ENCODE data around the gene SLC13A5. TPM values are rescaled to one million over a fixed set of nuclear protein-coding genes. Genes with fewer than 3 reads are reported as not detected.
A peak's percentile ranks its signal among the peaks of the same experiment; 100 is the strongest.
"Not testable (repeated sequence)": the region's sequence is repeated elsewhere in the genome, so short reads cannot be mapped to it uniquely, and the experiment has no call there.

SLC13A5 gene
- total and polyA plus RNA-seq, 11 donors, result 0.06 to 0.72 TPM; not detected in 9

DNA sequence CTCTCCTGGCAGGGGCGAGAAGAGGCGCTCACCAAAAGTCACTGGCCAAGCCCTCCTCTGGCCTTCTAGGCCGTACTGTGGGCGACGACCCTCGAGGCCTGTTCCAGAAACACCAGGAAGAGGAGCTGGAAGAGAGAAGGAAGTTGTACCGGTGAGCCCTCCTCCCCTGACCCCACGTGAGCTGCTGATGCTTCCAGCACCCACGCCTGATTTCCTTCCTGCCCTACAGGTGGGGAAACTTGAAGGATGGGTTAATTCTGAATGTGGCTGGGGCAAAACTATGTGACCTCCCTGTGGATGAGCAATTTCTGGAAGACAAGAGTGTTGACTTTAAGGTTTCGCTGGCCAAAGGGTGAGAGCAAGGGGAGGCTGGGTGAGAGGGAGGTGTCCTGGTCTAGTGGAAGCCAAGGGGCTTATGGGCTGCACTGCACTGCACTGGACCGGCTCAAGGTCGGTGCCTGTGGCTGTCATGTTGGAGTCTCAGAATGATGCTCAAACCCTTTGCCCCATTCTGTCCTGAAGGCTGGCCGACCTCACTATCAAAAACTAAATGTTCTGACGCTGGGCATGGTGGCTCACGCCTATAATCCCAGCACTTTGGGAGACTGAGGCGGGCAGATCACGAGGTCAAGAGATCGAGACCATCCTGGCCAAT, 55.4 kb downstream of the SLC13A5 start:
- DNase-seq (no peak), ATAC-seq (no peak)
- peaks cover 0 to 19% (median under 1%) of the 10 kb centered on the region in 12 donors for H3K4me1 ChIP-seq
- H3K36me3 ChIP-seq, result no peaks in the 10 kb centered on the region
- H3K9me3 ChIP-seq, result no peaks in the 10 kb centered on the region
- TF ChIP-seq, protein P1, sequence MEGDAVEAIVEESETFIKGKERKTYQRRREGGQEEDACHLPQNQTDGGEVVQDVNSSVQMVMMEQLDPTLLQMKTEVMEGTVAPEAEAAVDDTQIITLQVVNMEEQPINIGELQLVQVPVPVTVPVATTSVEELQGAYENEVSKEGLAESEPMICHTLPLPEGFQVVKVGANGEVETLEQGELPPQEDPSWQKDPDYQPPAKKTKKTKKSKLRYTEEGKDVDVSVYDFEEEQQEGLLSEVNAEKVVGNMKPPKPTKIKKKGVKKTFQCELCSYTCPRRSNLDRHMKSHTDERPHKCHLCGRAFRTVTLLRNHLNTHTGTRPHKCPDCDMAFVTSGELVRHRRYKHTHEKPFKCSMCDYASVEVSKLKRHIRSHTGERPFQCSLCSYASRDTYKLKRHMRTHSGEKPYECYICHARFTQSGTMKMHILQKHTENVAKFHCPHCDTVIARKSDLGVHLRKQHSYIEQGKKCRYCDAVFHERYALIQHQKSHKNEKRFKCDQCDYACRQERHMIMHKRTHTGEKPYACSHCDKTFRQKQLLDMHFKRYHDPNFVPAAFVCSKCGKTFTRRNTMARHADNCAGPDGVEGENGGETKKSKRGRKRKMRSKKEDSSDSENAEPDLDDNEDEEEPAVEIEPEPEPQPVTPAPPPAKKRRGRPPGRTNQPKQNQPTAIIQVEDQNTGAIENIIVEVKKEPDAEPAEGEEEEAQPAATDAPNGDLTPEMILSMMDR (IDR thresholded peaks at IDR 0.05), result no peak
- no peak for TF ChIP-seq POLR2A (IDR thresholded peaks at IDR 0.05)
- intact Hi-C loops (cut with DNase I), result no loop called here
- H3K27me3 ChIP-seq, result peaks cover 3 to 57% (median 35%) of the 10 kb centered on the region in 9 donors
- peak overlapping the region in 2 of 12 donors; percentile 38 to 45 for H3K4me3 ChIP-seq
- 69 to 75% (median 73%) methylated on average over 15 to 18 of the region's 18 CpGs for WGBS, 4 donors
- no peak overlapping the region for H3K27ac ChIP-seq

DNA sequence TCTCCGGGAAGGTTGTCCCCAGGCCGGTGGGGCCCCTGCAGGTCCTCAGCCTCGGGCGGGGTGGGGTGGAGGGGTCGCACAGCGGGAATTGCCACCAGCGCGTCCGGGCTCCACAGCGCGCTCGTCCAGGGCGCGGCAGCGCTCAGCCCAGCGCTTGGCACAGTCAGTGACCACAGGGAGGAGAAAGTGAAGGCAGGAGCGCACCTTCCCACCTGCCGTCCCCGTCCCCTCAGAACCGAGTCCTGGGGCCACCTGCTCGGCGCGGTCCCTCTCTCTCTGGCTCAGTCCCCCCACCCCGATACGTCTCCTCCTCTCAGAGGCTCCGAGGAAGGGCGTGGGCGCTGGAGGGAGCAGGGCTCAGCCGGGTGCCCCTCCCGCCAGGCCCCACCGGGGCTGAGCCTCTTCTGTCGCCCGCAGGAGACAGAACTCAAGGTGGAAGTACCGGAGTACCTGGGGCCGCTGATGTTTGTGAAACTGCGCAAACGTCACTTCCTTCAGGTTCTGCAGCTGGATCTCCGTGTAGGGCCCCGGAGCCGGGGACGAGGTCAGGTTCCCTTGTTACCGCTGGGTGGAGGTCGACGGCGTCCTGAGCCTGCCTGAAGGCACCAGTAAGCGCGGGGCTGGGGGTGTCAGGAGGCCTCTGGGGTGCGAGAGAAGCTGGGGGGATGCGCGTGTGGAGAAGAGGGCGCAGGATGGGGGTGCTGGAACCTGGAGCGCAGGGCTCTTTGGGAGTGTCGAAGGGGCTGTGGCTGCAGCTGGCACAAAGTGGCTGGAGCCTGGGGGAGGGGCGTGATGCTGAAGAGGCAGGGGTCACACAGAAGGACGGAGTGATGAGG, 56.2 kb downstream of the SLC13A5 start:
- peak in 1 of 4 donors; percentile 5 for ATAC-seq
- Histone ChIP-seq H3K27me3 (peaks cover 3 to 56% (median 27%) of the 10 kb centered on the region in 9 donors), H3K4me3 (peak overlapping the region in 7 of 12 donors; percentile 13 to 45 (median 28)), H3K4me1 (peaks cover 0 to 26% (median 7%) of the 10 kb centered on the region in 12 donors)
- intact Hi-C loops (cut with DNase I); H3K9me3 ChIP-seq; DNase-seq; H3K27ac ChIP-seq; H3K36me3 ChIP-seq: not testable (repeated sequence)
- WGBS, 4 donors, result 4 to 9% (median 8%) methylated on average over 33 to 54 of the region's 55 CpGs

DNA sequence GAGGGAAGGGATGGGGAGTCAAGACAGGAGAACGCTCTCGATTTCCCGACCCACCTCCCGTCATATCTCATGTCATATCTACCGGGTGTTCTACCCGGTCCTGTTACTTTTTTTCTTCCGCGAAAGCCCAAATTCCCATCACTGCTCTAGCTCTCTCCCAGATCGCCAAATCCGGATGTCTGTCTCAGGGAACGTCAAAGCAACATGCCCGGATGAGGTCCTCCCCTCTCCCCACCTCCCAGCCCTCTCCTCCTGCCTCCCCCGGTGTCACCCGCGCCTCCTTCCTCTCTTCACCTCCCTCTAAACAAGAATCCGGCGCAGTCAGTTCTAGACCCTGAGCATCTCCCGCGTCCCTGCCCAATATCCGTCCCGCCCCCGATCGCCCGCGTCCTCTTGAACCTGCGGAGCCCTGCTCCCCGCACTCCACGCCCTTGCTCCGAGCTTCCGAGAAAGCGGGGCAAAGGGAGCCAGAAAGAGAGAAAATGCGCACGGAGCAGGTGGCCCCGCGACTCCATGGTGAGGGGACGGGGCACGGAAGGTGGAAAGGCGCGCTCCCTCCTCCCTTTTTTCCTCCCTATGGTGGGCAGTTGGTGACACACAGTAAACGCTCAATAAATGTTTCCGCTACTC, 57.3 kb downstream of the SLC13A5 start:
- H3K27ac ChIP-seq; ATAC-seq; DNase-seq; intact Hi-C loops (cut with DNase I); H3K9me3 ChIP-seq; H3K36me3 ChIP-seq: not testable (repeated sequence)
- H3K4me3 ChIP-seq, result peak overlapping the region in 5 of 12 donors; percentile 21 to 33 (median 25)
- peaks cover 0 to 31% (median 11%) of the 10 kb centered on the region in 12 donors for H3K4me1 ChIP-seq
- 1 to 6% (median 4%) methylated on average over 15 to 38 of the region's 41 CpGs for WGBS, 4 donors
- peaks cover 3 to 57% (median 27%) of the 10 kb centered on the region in 9 donors for H3K27me3 ChIP-seq

DNA sequence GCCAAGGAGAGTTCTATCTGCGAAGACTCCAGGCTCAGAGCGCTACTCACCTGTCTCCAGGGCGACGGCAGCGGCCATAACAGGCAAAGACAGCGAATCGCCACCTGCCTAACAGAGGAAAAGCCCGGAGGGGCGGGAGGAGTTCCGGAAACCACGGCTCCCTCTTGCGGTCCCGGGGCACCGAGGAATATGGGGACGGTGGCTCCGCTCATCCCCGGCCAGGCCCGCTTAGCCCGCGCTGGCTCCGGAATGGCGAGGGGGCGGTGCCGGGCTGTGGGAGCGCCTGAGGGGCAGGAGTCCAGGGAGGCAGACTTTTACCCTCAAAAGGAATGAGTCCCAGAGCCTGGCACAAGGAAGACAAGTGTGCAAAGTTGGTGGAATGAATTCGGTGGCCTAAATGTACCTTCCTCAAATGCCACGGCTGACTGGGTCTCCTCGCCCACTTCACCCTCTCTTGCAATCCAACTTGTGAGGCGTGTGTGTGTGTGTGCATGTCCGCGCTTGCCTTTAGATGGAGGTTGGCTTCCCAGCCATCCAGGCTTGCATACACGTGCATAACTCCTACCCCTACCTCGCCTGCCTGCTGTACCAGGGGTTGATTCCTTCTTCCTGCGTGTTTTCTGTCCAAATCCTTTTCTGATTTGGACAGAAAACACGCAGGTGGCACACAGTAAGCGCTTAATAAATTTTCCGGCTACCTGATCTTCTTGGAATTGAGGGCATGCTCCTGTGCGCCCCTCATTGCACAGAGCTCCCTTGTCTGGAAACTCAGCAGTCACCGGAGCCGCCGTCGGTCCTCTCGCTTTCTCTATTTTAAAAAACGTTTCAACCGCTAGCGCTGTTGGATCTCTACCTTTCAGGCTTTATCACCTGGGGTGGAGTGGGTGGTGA, 58.1 kb downstream of the SLC13A5 start:
- intact Hi-C loops (cut with DNase I), result loop anchor here in 1 of 10 donors (5.0 kb wide), 1 partner anchor 357 kb away; the partner anchor contains the start of gene RNASEK
- Histone ChIP-seq H3K4me1 (peaks cover 4 to 38% (median 18%) of the 10 kb centered on the region in 12 donors), H3K36me3 (peaks cover 0 to 2% (median 0%) of the 10 kb centered on the region in 9 donors), H3K27ac (no peak overlapping the region), H3K9me3 (no peaks in the 10 kb centered on the region), H3K4me3 (peak overlapping the region in 6 of 12 donors; percentile 5 to 36 (median 22)), H3K27me3 (peaks cover 3 to 54% (median 27%) of the 10 kb centered on the region in 9 donors)
- TF ChIP-seq POLR2A (IDR thresholded peaks at IDR 0.05), result no peak
- TF ChIP-seq, protein P1 (IDR thresholded peaks at IDR 0.05), result peak in 3 of 12 donors; percentile 20 to 29 (median 22)
- ATAC-seq (no peak), DNase-seq (peak in 1 of 5 donors; percentile 45)
- WGBS, 4 donors, result 24 to 42% (median 30%) methylated on average over 43 to 46 of the region's 46 CpGs

Data from heart left ventricle (tissue), 16 donors.